Stimulated activated CD8-positive, alpha-beta memory T cell treated with anti-CD3 and anti-CD28 coated beads, Interleukin-7, amount 100 ng/mL, for 24 hours (primary cell): ENCODE data around the gene POR.
"Not testable (repeated sequence)": the region's sequence is repeated elsewhere in the genome, so short reads cannot be mapped to it uniquely, and the experiment has no call there.

Source experiments
- DNase-seq: peaks from one replicate; pipeline ENCODE4 v3.0.0-alpha.2; 2020; ENCODE audit warnings: low read depth

POR gene

DNA sequence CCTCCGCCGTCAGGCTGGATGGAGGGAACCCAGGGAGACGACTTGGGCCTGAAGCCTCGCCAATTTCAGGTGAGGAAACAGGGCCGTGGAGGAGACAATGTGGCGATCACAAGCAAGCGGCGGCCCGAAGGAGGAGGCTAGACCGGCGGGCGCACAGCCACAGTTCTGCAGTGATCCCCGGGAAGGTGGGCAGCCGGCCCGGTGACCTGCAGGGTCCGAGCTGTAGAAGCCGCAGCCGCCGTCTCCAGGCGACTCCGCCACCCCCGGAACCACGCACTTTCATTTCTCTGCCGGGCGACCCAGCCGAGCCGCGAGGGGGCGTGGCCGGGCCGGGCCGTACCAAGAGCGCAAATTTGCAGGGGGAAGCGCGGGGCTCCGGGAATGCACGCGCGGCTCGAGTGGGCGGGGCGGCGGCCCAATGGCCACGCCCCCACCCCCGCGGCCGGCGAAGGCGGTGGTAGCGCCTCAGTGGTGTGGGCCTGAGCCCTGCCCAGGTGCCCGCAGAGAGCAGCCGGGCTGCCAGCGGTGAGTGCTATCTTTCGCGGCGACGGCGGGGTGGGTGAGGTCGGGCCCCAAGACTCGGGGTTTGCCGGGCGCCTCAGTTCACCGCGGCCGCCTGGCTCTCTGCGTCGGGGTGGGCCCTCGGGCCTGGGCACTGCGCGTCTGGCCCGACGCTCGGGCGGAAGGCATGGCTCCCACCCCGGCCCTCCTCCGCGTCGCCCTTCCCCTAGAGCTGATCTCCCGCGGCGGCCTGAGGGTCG, at the start of gene POR:
TSS of gene POR (plus strand) at position 501 of the 761 bp plus-strand sequence. CDS start 38,847 bp downstream, outside the sequence.
- peak; percentile 92 for DNase-seq

DNA sequence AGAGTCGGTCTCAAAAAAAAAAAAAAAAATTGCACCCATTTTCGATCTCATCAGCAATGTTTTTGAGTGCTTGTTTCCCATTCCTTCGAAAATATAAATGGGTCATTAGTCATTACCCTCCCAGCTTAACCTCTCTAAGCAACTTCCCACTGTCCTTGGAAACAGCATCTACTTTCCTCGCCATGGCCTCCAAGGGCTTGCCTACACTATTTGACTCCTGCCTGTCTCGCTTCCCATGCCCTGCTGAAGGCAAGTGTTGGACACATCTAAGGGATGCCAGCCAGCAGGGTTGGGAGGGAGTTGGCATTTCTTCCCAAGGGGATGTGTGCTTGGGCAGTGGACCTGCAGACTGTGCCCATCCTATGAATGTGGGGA, 48.9 kb upstream of the POR start:
- no peak for DNase-seq

DNA sequence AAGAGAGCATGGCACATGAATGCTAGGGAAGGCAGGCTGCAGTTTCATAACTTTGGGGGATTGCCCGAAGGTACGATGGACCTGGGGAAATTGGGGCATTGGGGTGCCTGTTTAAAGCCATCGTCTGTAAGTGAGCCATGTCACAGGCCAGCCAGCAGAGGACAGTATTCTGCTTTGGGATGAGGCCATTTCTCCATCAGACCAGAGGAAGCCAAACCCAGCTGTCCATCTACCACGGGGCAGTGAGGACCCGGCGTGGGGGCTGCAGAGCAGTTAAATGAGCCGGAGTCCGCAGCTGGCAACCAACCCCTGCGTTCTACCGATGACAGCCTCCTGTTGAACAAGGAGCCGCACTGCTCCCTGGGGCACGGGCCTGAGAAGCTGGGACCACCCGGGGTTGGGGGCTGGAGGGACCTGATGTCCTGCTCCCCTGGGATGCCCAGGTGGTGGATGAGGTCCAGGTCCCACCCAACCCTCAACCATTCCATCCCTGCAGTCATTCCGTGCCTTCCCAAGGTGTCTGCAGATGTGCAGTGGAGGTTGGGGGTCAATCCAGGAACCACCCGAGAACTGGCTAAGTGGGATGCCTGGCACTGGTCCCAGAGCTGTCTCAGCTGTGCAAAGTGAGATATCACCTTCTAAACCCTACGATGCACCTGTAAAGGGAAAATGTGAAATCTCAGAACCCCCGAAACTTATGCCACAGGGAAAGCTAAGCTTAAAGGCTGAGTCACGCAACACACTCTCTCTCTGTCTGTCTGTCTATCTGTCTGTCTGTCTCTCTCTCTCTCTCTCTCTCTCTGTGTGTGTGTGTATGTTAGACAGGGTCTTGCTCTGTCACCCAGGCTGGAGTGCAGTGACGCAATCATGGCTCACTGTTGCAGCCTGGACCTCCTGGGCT, 48.2 kb upstream of the POR start:
- no peak for DNase-seq

DNA sequence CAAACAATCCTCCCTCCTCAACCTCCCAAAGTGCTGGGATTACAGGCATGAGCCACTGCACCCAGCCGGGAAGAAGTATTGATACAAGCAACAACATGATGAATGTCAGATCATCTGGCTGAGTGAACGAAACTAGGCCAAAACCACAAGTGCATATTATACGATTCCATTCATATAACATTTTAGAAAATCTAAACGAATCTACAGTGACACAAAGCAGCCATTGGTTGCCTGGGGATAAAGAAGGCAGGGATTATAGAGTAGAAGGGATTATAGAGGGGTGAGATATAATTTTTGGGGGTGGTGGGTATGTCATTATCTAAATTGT, 47.6 kb upstream of the POR start:
- no peak for DNase-seq

DNA sequence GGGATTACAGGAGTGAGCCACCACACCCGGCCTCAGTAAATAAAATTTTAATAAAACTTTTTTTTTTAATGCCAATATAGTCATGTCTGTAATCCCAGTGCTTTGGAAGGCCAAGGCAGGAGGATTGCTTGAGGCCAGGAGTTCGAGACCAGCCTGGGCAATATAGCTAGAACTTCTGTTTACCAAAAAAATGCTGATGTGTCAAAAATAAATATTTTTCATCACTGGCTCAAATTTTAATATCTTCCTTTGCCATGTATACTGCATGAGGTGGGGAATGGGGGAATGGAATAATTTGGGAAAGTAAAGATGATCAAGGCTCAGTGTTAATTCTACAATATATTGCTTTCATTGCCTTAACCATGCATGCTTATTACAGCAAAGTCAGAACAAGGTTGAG, 46.8 kb upstream of the POR start:
- no peak for DNase-seq

DNA sequence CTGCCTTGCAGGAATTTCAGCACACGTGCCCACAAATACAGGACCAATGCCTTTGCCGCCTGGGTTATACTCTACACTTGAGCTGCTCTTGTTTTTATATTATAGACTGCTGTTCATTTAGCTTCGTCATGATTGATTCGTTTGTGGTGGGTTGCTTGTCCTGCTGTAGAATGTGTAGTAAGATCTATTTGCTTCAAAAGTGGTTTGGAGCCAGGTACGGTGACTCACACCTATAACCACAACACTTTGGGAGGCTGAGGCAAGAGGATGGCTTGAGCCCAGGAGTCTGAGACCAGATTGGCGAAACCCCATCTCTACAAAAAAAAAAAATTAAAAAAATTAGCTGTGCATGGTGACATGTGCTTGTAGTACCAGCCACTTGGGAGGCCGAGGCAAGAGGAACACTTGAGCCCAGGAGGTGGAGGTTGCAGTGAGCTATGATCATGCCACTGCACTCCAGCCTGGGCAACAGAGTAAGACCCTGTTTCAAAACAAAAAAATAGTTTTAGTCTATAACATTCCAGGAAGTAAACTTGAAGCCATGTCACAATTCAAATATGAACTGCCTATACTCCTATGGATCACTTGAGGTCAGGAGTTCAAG, 45.1 kb upstream of the POR start:
- no peak for DNase-seq

DNA sequence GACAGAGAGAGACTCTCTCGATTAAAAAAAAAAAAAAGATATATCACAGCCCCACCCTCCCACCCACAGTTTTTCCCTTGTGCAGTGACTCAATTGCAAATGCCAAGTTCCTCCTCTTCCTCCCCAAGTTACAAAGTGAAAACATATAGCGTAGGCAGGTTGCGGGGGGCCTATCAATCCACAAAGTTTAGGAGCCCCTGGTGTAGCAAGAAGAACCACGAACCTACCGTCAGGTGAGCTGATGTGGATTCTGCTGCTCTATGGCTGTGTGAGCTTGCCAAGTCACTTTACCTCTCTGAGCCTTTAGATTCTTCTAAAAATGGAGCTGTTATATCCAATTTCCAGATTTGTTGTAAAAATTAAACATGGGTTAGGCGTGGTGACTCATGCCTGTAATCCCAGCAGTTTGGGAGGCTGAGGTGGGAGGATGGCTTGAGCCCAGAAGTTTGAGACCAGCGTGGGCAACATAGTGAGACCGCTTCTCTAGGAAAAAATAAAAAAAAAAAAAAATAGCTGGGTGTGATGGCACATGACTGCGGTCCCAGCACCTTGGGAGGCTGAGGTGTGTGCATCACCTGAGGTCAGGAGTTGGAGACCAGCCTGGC, 44.3 kb upstream of the POR start:
- no peak for DNase-seq

DNA sequence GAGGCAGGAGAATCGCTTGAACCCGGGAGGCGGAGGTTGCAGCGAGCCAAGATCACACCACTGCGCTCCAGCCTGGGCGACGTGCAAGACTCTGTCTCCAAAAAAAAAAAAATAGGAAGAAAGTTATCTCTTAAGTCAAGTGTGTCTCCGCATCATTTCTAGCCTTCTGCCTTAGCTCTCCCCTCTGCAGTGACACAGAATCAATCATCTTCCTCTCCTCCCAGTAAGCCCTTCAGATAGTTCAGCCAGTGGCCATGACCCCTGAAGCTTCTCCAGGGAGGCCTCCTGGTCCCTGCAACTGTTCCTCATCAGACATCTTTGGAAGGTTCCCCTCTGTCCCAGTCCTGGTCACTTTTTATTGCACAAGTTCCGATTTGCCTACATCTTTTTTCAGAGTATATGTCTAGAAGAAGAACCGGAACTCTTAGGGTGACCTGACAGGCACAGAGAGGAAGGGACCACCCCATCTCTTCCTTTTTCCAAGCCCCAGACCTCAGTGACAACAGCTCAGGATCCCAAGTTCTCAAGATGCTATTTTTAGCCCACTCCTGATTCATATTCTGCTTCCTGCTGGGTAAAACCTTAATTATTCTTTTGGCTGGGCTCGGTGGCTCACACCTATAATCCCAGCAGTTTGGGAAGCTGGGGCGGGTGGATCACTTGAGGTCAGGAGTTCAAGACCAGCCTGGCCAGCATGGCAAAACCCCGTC, 42.7 kb upstream of the POR start:
- DNase-seq: no peak

DNA sequence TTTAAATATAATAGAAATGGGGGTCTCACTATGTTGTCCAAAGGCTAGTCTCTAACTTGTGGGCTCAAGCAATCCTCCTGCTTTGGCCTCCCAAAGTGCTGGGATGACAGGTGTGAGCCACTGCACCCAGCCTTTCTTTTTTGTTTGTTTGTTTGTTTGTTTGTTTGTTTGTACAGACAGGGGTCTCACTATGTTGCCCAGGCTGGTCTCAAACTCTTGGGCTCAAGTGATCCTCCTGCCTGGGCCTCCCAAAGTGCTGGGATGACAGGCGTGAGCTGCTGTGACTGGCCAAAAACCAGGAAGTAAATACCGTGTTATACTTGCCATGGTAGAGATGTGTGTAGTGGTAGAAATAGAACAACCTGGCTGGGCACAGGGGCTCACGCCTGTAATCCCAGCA, 40.8 kb upstream of the POR start:
- not testable (repeated sequence) for DNase-seq

DNA sequence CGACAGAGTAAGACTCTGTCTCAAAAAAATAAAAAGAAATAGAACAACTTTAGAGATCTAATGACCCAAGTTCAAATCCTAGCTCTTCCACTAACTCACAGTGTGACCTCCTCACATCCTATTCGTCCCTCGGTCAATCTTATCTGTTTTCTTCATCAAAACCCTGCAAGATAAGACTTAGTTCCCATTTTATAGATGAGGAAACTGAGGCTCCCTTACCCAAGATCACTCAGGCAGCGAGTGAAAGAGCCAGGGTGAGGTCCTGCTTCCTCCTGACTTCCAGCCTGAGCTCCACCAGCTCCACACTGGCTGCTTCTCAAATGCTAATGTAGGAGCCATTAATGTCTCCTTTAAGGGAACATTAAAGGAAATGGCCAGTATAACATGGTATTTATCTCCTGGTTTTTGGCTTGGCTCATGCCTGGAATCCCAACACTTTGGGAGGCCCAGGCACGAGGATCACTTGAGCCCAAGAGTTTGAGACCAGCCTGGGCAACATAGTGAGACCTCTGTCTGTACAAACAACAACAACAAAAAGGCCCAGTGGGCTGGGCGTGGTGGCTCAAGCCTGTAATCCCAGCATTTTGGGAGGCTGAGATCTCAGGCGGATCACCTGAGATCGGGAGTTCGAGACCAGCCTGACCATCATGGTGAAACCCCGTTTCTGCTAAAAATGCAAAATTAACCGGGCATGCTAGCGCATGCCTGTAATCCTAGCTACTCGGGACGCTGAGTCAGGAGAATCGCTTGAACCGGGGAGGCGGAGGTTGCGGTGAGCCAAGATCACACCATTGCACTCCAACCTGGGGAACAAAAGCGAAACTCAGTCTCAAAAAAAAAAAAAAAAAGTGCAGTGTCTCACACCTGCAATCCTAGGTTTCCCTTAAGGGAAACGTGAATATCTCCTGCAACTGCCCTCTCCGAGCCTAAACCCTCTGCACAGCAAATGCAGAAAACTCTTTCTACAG, 39.6 kb upstream of the POR start:
- no peak for DNase-seq

DNA sequence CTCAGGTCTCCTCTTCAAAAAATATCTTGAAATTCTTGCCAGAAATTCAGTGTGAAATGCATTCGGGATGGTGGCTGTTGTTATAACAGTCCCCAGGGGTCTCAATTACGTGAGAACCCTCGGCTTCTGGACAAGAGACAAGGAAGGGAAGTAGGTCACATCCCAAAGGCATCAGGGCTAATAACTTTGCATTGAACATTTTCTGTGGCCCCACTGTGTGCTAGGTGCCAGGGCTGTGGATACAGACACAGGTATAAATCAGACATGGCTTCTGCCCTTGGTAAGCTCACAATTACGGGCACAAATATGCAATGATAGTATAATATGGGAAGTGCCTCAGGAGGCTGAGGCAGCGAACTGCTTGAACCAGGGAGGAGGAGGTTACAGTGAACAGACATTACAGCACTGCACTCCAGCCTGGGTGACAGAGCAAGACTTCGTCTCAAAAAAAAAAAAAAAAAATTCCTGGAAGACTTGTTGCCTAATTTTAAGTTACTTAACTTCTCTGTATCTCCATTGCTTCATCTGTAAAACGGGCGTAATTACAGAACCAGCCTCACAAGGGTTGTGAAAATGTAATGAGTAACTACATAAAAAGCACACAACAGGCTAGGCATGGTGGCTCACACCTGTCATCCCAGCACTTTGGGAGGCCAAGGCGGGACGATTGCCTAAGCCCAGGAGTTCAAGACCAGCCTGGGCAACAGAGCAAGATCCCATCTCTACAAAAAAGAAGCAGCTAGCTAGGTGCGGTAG, 38.7 kb upstream of the POR start:
- DNase-seq: no peak

DNA sequence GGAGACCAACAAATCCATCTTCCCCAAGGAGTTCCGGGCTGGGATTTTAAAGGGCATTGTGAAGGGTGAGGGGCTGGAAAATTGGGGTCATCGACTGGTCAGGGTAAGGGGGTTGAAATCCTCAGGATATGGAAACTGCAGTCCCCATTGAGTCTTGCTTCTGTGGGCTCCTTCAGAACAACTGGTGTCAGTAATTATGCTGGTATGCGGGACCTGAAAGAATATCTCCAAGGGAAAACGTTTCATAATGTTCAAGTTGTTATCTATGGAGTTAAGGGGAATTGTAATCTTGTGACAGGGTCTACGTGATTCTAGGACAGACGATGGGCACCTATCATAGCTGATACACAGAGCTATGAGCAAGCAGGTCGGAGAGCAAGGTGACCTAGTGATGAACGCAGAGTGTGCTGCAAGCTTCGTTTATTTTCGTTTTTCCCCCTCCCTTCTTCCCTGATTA, 36.6 kb upstream of the POR start:
- no peak for DNase-seq

DNA sequence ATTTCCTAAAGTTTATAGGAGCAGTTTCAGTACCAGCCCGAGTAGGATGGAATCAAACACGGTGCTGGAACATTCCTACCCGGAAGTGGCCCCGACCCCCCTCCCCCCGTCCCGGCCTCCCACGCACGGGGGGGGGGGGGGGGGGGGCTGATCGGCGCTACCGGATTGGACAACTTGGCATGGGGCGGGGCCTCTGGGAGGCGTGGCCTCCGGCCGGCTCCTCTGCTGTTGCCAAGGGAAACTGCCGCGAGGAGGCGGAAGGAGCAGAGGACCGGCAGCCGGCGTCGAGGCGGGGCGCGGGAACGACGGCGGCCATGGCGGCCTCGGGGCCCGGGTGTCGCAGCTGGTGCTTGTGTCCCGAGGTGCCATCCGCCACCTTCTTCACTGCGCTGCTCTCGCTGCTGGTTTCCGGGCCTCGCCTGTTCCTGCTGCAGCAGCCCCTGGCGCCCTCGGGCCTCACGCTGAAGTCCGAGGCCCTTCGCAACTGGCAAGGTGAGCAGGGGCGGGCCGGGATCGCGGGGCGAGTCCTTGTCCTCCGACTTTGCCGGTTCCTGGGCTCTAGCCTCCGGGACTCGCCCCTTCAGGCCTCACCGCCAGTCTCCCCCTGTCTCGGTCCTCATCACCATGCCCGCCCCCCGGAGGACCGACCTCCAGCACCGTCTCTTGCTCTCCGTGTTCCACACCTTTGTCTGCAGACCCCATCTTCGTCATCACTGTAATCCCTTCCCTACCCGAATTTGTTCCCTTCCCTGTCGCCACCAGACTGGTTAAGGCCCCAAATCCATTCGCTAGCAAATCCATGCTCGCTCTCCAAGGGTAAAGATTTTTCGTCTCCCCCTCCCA, 36.0 kb upstream of the POR start, which contains the start of gene RHBDD2:
TSS of gene RHBDD2 (plus strand) at position 266 of the 843 bp plus-strand sequence. CDS start at position 315, 49 bp downstream.
- peak; percentile 92 for DNase-seq

DNA sequence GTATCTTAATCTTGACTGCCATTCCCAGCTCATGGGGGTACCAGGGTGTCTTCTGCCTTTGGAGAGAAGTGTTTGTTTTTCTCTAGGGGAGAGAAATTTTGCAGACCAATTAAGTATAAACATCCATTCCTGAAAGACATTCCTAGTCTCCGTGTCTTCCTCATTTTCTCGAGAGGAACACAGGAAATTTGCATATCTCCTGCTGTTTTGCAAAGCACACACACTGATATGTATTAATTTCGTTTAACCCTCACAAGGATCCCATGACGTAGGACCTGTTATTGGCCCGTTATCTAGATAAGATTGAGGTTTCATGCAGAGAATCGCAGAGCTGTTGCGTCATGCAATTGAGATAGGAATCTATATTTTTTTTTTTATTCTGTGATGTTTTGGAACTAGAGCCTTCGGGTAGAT, 35.2 kb upstream of the POR start:
- DNase-seq: no peak

DNA sequence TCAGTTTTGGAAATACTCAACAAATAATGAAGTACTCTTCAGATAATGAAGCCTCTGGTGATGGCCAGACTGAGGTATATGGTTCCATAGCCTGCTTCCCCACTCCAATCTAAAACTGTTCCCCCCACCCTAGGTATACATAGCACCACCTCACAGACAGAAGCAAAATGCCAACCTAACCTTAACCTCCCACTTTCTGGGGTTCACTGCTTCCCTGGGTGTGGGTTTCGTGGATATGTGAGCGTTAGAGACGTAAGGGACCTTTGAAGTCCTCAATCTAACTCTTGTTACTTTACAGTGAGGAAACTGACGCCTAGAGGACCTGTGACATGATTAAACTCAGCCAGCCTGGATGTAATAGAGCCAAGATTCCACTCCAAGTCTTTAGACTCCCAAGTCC, 34.7 kb upstream of the POR start:
- DNase-seq: no peak

DNA sequence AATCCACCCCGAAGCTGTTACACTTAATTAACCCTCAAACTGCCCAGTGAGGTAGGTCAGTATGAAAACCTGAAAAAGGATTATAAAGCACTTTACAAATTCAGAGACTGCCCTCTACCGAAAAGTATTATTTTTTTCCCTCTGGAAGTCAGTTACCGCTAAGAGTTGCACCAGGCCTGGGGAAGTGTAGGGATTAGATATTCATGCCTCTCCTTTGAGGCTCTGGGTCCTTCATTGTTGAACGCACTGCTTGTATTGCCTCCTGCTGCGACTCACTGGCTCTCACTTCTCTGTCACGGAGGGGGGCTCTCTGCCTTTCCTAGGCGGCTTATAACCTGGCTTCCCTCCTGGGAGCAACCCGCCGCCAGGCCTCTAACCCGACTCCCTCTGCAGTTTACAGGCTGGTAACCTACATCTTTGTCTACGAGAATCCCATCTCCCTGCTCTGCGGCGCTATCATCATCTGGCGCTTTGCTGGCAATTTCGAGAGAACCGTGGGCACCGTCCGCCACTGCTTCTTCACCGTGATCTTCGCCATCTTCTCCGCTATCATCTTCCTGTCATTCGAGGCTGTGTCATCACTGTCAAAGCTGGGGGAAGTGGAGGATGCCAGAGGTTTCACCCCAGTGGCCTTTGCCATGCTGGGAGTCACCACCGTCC, 33.4 kb upstream of the POR start:
- no peak for DNase-seq

DNA sequence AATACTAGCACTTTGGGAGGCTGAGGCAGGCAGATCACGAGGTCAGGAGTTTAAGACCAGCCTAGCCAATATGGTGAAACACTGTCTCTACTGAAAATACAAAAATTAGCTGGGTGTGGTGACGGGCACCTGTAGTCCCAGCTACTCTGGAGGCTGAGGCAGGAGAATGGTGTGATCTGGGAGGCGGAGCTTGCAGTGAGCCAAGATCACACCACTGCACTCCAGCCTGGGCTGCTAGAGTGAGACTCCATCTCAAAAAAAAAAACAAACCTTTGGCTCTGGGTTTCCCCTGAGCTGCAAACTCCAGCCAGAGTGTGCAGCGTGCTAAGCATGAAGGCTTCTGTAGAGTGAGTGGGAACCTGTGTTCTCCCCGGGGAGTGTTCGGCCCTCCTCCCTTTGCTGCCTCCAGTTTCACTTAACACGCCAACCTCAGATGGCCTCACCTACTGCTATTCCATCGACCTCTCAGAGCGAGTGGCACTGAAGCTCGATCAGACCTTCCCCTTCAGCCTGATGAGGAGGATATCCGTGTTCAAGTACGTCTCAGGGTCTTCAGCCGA, 31.6 kb upstream of the POR start:
- DNase-seq: not testable (repeated sequence)

DNA sequence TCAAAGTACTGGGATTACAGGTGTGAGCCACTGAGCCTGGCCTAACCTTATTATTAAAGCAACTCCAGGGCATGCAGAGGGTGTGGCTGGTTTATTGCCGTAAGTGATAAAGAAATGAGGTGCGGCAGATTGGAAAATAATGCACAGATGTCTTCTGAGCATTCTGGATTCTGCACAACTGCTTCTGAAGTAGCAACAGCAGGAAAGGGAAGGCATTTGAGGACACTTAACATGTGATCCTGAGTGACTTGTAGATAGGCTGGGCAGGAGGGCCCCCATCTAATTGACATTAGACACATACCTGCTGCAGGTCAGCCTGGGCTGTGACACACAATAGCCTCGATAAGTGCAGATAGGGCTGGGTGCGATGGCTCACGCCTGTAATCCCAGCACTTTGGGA, 30.5 kb upstream of the POR start:
- no peak for DNase-seq
